HCT116 (cell line): ENCODE measurements around the gene TIGAR.

Experiments
- CTCF ChIP-seq, 3 experiments: fragments of 200-600 bp in 1 of 3; sonication (generic) in 1 of 3; IDR thresholded peaks in 2 of 3; conservative IDR thresholded peaks in 1 of 3; 2 replicates each; pipeline ENCODE4 v1.5.1; 2012 to 2017; ENCODE audit warnings: low read depth in 2 of 3, low read length in 2 of 3, antibody characterized with exemption in 1 of 3, borderline replicate concordance in 1 of 3, control low read depth in 1 of 3, mild to moderate bottlenecking in 1 of 3, mixed read lengths in 1 of 3, mixed run types in 1 of 3, moderate library complexity in 1 of 3; ENCODE audit not compliant: insufficient read depth in 1 of 3
- EGR1 ChIP-seq: IDR thresholded peaks from 2 replicates; pipeline ENCODE4 v1.6.1; 2012; ENCODE audit warnings: low read depth
- EZH2 ChIP-seq: fragments of 200-600 bp; sonication (generic); IDR thresholded peaks from 2 replicates; pipeline ENCODE4 v1.6.1; 2017; ENCODE audit warnings: antibody characterized with exemption, mixed run types
- EZH2phosphoT487 ChIP-seq: fragments of 200-600 bp; IDR thresholded peaks from 2 replicates; pipeline ENCODE4 v1.6.1; 2018; ENCODE audit warnings: antibody characterized with exemption, borderline replicate concordance
- JUND ChIP-seq: IDR thresholded peaks from 2 replicates; pipeline ENCODE4 v1.6.1; 2012
- POLR2A ChIP-seq: IDR thresholded peaks from 2 replicates; pipeline ENCODE4 v1.7.0; 2011; ENCODE audit warnings: borderline replicate concordance; ENCODE audit not compliant: insufficient read depth, insufficient read length; ENCODE audit errors: extremely low read depth
- POLR2AphosphoS5 ChIP-seq: IDR thresholded peaks from 2 replicates; pipeline ENCODE4 v1.6.1; 2011; ENCODE audit warnings: mild to moderate bottlenecking, low read depth, low read length, moderate library complexity
- RAD21 ChIP-seq: IDR thresholded peaks from 2 replicates; pipeline ENCODE4 v1.6.1; 2012; ENCODE audit warnings: low read depth, mild to moderate bottlenecking
- REST ChIP-seq: IDR thresholded peaks from 2 replicates; pipeline ENCODE4 v1.6.1; 2012; ENCODE audit warnings: low read depth
- SIN3A ChIP-seq: IDR thresholded peaks from 2 replicates; pipeline ENCODE4 v1.6.1; 2012; ENCODE audit warnings: low read depth
- SP1 ChIP-seq: IDR thresholded peaks from 2 replicates; pipeline ENCODE4 v1.6.1; 2012; ENCODE audit warnings: low read depth
- YY1 ChIP-seq: IDR thresholded peaks from 2 replicates; pipeline ENCODE4 v1.6.1; 2011; ENCODE audit warnings: low read length, low read depth, moderate library complexity, mild to moderate bottlenecking; ENCODE audit not compliant: insufficient replicate concordance; ENCODE audit errors: extremely low read depth
- ZBTB33 ChIP-seq: IDR thresholded peaks from 2 replicates; pipeline ENCODE4 v1.6.1; 2011; ENCODE audit warnings: mild to moderate bottlenecking, low read length, moderate library complexity; ENCODE audit not compliant: insufficient replicate concordance; ENCODE audit errors: extremely low read depth
- ZNF274 ChIP-seq: fragments of 200-500 bp; sonication (Bioruptor generic); IDR thresholded peaks from 2 replicates; pipeline ENCODE4 v1.6.1; 2014; ENCODE audit warnings: mild to moderate bottlenecking, low read depth, low read length, inconsistent platforms

GRCh38 chr12:4277205-4277543 lies 43.8 kb upstream of the TIGAR start:
- TF ChIP-seq POLR2A (no peak), RAD21 (no peak), EZH2phosphoT487 (no peak), CTCF (IDR thresholded peaks at IDR 0.05 in 2 of 3, conservative IDR thresholded peaks at IDR 0.05 in 1 of 3; ENCODE audit: borderline replicate concordance in 1 of 3, insufficient read depth in 1 of 3, low read depth in 2 of 3, low read length in 2 of 3) (no peak), JUND (no peak), YY1 (no peak), POLR2AphosphoS5 (no peak), EGR1 (no peak), ZNF274 (no peak), EZH2 (no peak), ZBTB33 (no peak), REST (no peak), SP1 (no peak), SIN3A (no peak)
